GM12872 (cell line): ENCODE measurements around the gene MTMR3.

Experiments
- TF ChIP-seq, protein P1 (sequence below): IDR thresholded peaks from 3 replicates; pipeline ENCODE4 v1.5.1; 2011; ENCODE audit warnings: low read depth, mild to moderate bottlenecking, low read length, moderate library complexity; ENCODE audit not compliant: insufficient read depth

The MTMR3 gene

DNA sequence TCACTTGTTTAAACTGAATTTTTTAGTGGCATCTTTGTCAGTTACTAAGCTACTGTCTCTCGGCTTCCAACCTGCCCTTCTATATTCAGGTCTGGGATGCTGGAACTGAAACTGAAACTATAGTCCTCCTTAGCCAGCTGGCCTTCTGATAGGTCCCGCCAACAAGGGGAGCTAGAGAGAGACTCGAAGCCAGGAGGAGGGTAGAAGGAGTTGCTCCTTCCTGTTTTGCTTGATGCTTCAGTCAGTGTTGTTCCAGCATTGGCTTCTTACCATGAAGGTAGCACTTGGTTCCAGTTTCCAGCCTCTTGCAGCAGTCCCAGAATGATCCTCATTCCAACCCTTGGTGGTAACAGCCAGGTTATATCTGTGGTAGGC lies 164.4 kb downstream of the MTMR3 start:
- TF ChIP-seq, protein P1, sequence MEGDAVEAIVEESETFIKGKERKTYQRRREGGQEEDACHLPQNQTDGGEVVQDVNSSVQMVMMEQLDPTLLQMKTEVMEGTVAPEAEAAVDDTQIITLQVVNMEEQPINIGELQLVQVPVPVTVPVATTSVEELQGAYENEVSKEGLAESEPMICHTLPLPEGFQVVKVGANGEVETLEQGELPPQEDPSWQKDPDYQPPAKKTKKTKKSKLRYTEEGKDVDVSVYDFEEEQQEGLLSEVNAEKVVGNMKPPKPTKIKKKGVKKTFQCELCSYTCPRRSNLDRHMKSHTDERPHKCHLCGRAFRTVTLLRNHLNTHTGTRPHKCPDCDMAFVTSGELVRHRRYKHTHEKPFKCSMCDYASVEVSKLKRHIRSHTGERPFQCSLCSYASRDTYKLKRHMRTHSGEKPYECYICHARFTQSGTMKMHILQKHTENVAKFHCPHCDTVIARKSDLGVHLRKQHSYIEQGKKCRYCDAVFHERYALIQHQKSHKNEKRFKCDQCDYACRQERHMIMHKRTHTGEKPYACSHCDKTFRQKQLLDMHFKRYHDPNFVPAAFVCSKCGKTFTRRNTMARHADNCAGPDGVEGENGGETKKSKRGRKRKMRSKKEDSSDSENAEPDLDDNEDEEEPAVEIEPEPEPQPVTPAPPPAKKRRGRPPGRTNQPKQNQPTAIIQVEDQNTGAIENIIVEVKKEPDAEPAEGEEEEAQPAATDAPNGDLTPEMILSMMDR, result no peak

DNA sequence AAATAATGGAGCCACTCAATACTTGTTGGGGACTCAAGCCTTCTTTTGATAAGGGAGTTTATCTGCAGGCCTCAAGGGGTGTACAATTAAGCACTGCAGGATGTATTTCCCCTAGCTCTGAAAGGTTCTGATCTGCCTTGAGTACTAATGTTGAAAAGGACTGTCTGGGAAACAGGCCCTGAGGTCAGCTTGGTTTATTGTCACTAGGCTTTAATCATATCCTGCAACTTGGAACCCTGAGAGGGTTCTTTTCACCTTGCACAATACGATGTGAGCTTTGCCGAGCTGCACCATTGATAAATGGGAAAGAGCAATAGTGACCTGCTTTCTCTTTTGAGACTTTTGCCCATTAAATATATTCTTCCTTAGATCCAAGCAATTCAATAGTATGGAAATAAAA lies 165.7 kb downstream of the MTMR3 start:
- TF ChIP-seq, protein P1, result no peak

DNA sequence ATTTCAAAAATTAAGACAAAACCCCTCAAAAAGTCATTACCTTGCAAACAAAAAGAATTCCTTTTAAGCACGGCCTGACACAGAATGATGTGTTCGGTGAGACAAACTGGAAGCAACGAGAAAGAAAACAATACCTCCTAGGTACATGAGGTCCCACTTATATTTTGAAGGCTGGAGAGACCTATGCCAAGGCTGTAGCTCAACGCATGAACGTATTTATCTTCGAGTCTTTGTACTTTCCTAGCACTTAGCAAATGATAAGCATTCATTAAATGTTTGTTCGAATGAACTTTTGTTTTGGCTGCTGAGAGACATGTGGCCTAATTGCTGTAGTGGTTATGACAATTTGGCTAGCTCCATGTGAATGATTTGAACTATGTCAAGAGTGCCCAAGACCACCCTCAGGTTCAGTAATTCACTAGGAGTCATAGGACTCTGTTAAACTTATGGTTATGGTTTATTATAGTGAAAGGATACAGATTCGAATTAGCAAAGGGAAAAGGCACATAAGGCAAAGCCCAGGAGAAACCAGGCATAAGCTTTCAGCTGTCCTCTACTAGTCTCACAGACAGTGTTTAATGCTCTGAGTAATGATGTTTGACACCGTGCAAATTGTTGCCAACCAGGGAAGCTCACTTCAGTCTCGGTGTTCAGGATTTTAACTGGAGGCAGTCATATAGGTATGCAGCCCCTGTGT lies 171.2 kb downstream of the MTMR3 start:
- TF ChIP-seq, protein P1, result no peak

DNA sequence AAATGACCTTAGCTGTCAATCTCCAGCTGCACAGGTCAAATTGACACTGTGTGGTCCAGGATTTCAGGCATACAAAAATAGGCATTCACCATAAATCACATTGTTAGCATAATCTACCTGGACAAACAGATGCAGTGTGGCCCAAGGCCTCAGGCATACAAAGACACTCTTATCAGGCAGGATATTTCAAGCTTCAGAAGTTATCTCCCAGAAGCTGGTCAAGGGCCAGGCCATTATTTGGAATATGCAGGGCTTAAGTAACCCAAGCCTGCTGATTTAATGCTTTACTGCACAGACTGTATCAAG lies 171.7 kb downstream of the MTMR3 start:
- TF ChIP-seq, protein P1, result no peak

DNA sequence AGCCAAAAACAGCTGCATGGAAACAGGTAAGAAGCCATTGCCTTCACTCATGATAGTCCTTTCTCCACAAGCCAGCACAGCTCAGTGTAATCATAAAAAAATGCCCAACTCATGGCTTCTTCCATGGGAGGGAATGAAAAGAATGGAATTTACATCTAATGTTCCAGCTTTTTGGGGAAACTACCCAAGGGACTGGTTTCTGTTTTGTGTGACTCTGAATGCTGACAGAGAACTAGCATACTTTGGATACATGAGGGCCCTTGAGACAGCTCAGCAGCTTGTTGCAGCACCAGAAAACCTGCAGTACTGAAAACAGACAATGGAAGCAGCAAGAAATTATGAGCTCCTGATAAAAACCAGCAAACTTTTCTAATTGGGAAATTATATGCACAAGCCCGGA lies 173.0 kb downstream of the MTMR3 start:
- TF ChIP-seq, protein P1, result no peak

DNA sequence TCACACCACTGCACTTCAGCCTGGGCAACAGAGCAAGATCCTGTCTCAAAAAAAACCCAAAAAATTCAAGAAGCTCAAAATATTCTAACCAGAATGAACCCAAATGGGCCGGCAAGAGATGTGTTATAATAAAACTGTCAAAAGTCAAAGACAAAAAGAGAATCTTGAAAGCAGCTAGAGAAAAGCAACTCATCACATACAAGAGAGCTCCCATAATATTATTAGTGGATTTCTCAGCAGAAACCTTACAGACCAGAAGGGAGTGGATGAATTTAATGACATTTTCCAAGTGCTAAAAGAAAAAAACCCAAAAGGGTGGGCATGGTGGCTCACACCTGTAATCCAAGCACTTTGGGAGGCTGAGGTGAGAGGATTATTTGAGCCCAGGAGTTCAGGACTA lies 174.4 kb downstream of the MTMR3 start:
- TF ChIP-seq, protein P1, result no peak

DNA sequence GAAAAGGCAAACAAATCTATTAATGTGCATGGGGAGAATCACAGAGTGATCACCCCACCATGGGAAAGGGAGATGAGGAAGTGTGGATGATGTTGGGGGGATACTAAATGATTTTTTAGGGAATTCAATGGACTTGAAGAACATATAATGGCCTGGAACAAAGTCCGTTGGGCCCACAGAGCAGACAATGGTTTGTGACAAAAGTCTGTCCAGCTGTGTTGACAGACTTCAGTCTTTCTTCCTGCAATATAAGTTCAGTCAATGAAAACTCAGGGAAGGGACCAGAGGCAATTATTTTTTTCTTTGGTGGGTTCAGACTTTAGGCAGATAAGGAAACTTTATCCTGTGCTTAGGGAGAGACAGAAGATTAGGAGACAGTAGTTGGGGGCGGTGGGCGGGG lies 179.3 kb downstream of the MTMR3 start:
- TF ChIP-seq, protein P1, result no peak

DNA sequence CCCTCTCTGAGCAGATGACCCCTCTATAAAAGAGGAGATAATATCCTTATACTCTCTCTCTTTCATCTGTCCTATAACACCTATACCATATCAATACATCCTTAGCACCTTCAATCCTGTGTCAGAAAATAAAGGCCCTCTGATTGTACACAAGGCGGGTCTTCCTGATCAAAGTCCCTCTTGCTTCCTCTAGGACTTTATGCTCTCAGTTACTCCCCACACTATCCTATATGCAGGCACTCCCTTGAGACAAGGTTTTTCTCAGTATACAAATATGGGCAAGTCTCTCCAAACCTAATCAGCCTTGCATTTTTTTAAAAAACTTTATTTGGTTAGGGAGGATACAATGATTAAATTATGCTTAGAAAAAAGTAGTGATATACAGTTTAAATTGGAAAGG lies 180.0 kb downstream of the MTMR3 start:
- TF ChIP-seq, protein P1, result no peak
